OCI-LY3 (cell line): ENCODE results near the gene ARMH3.

Source experiments
- H2AFZ ChIP-seq: fragments of 200-600, 300-600 bp; shearing (Covaris generic); 2 replicates; pipeline ENCODE4 v1.6.0; 2014; ENCODE audit warnings: antibody characterized with exemption, low read depth, low read length
- H3K27ac ChIP-seq: fragments of 200-600, 300-600 bp; sonication (generic); 2 replicates; pipeline ENCODE4 v1.5.1; 2014; ENCODE audit warnings: mild to moderate bottlenecking, low read length, moderate library complexity, mixed read lengths
- H3K27me3 ChIP-seq: fragments of 200-600, 300-600 bp; sonication (generic); 2 replicates; pipeline ENCODE4 v1.6.1; 2014; ENCODE audit warnings: low read depth, low read length, mixed read lengths
- H3K36me3 ChIP-seq: fragments of 200-600, 300-600 bp; sonication (generic); replicated peaks from 2 replicates; pipeline ENCODE3; 2014; ENCODE audit warnings: low read depth, low read length, mixed read lengths
- H3K4me1 ChIP-seq: fragments of 300-600, 200-600 bp; sonication (generic); 2 replicates; pipeline ENCODE4 v1.6.1; 2014; ENCODE audit warnings: low read length, mixed read lengths
- H3K4me2 ChIP-seq: fragments of 200-600, 300-600 bp; sonication (generic); 2 replicates; pipeline ENCODE4 v1.6.1; 2014; ENCODE audit warnings: low read length, mixed read lengths
- H3K4me3 ChIP-seq: fragments of 300-600, 200-600 bp; sonication (generic); 2 replicates; pipeline ENCODE4 v1.5.1; 2014; ENCODE audit warnings: antibody characterized with exemption, mild to moderate bottlenecking, low read length, moderate library complexity
- H3K79me2 ChIP-seq: fragments of 300-600, 200-600 bp; shearing (Covaris generic); 2 replicates; pipeline ENCODE4 v1.6.1; 2014; ENCODE audit warnings: mild to moderate bottlenecking, low read length, mixed read lengths
- H3K9ac ChIP-seq: fragments of 300-600, 200-600 bp; shearing (Covaris generic); 2 replicates; pipeline ENCODE4 v1.6.0; 2014; ENCODE audit warnings: mild to moderate bottlenecking, low read length, moderate library complexity
- H3K9me3 ChIP-seq: fragments of 200-600, 300-600 bp; shearing (Covaris generic); 2 replicates; pipeline ENCODE4 v1.6.1; 2014; ENCODE audit warnings: low read length, mixed read lengths; ENCODE audit not compliant: insufficient read depth
- H4K20me1 ChIP-seq: fragments of 200-600, 300-600 bp; sonication (generic); 2 replicates; pipeline ENCODE4 v1.6.1; 2016; ENCODE audit warnings: low read length, mixed read lengths; ENCODE audit not compliant: insufficient read depth
- CTCF ChIP-seq: fragments of 200-600, 300-600 bp; sonication (generic); IDR thresholded peaks from 2 replicates; pipeline ENCODE4 v1.5.1; 2014; ENCODE audit warnings: antibody characterized with exemption, low read length, low read depth
- EZH2phosphoT487 ChIP-seq: fragments of 200-600 bp; shearing (Covaris generic); IDR thresholded peaks from 2 replicates; pipeline ENCODE4 v1.6.1; 2018; ENCODE audit warnings: antibody characterized with exemption, mixed run types, low read depth

The ARMH3 gene

GRCh38 chr10:101826852-101827434 lies 229.0 kb downstream of the ARMH3 start:
- Histone ChIP-seq H3K9ac (no peak overlapping the region), H3K4me3 (no peak overlapping the region), H3K4me2 (no peak overlapping the region), H4K20me1 (peaks cover 5% of the 10 kb centered on the region; the same call in 1 of the 2 replicates), H3K4me1 (peaks cover 16% of the 10 kb centered on the region), H3K27me3 (no peaks in the 10 kb centered on the region), H3K27ac (no peak overlapping the region), H3K79me2 (no peaks in the 10 kb centered on the region), H2AFZ (no peak overlapping the region), H3K9me3 (no peaks in the 10 kb centered on the region), H3K36me3 (no peaks in the 10 kb centered on the region)
- TF ChIP-seq EZH2phosphoT487 (no peak), CTCF (no peak)

- H3K9me3 ChIP-seq = no peaks in the 10 kb centered on the region
- H3K4me3 ChIP-seq = no peak overlapping the region
- H3K79me2 ChIP-seq = no peaks in the 10 kb centered on the region; the same call in 1 of the 2 replicates
- no peak overlapping the region for H3K9ac ChIP-seq
- H3K27ac ChIP-seq = no peak overlapping the region
- no peaks in the 10 kb centered on the region for H3K36me3 ChIP-seq
- TF ChIP-seq EZH2phosphoT487 (no peak), CTCF (no peak)
- no peaks in the 10 kb centered on the region; the same call in 1 of the 2 replicates for H3K4me1 ChIP-seq
- H2AFZ ChIP-seq = no peak overlapping the region
- no peaks in the 10 kb centered on the region for H3K27me3 ChIP-seq
- H4K20me1 ChIP-seq = no peaks in the 10 kb centered on the region
- H3K4me2 ChIP-seq = no peak overlapping the region
Observed at GRCh38 chr10:101824736-101825135, 231.2 kb downstream of the ARMH3 start.

- H3K4me2 ChIP-seq = peak overlapping the region; percentile 95
- H3K4me3 ChIP-seq = peak overlapping the region; percentile 92
- TF ChIP-seq EZH2phosphoT487 = no peak
- no peak for TF ChIP-seq CTCF
- no peaks in the 10 kb centered on the region for H3K36me3 ChIP-seq
- H3K27me3 ChIP-seq = no peaks in the 10 kb centered on the region
- peaks cover 32% of the 10 kb centered on the region for H4K20me1 ChIP-seq
- H3K9me3 ChIP-seq = no peaks in the 10 kb centered on the region
- peak overlapping the region; percentile 79 for H2AFZ ChIP-seq
- peak overlapping the region; percentile 65 for H3K27ac ChIP-seq
- H3K79me2 ChIP-seq = peaks cover 49% of the 10 kb centered on the region
- peak overlapping the region; percentile 83 for H3K9ac ChIP-seq
- peaks cover 18% of the 10 kb centered on the region for H3K4me1 ChIP-seq
Observed at GRCh38 chr10:101818872-101819633, 236.9 kb downstream of the ARMH3 start.

- no peak for TF ChIP-seq EZH2phosphoT487
- no peak for TF ChIP-seq CTCF
- Histone ChIP-seq H3K4me3 (peak within 1 kb of the TSS; percentile 92), H2AFZ (peak within 1 kb of the TSS; percentile 79), H4K20me1 (peaks cover 40% of the 10 kb centered on the region), H3K27me3 (no peaks in the 10 kb centered on the region), H3K9me3 (no peaks in the 10 kb centered on the region), H3K4me1 (peaks cover 18% of the 10 kb centered on the region), H3K4me2 (peak within 1 kb of the TSS; percentile 95), H3K36me3 (no peaks in the 10 kb centered on the region), H3K79me2 (peaks cover 57% of the 10 kb centered on the region), H3K9ac (peak within 1 kb of the TSS; percentile 83), H3K27ac (peak within 1 kb of the TSS; percentile 74)
Observed at GRCh38 chr10:101818119-101818871, 237.7 kb downstream of the ARMH3 start, which contains the start of gene OGA. Gene OGA, minus strand, starts transcription at chr10:101818444. Its CDS starts 422 bp downstream, at chr10:101818022.
